K562 (cell line): ENCODE data around the gene GRIA1. TPM values are rescaled to one million over a fixed set of nuclear protein-coding genes. Genes with fewer than 3 reads are reported as not detected.

ENCODE experiments used
- ATAC-seq: fragments of 200-7000 bp; cut with Tn5 transposase; 3 replicates; pipeline ENCODE4 v1.9.1; 2020; ENCODE audit warnings: moderate library complexity
- BruUV-seq: library from RNA; stranded (reverse); fragments of 400-500 nt; replicated peaks from 2 replicates; lab custom pipeline; 2021; lab: Mats Ljungman, UMichigan
- CTCF ChIA-PET: fragments of 300-600 bp; formaldehyde crosslinking; extraction: SDS; loops from one replicate; lab custom pipeline; 2021; ENCODE audit warnings: low intra/inter-chr PET ratio; lab: Yijun Ruan, JAX
- POLR2A ChIA-PET: fragments of 300-600, 350-650 bp; sonication (Branson Sonifier 250); formaldehyde crosslinking; extraction: SDS; loops from one replicate; lab custom pipeline; 2021; ENCODE audit warnings: antibody characterized with exemption, inconsistent platforms; lab: Yijun Ruan, JAX
- DNase-seq, 4 experiments: peaks; one replicate each; pipeline versions ENCODE4 v3.0.0 to v3.0.0-alpha.2; 2011 to 2018; ENCODE audit warnings: low spot score in 3 of 4, mixed read lengths in 3 of 4; ENCODE audit errors: extremely low read depth in 1 of 4
- FAIRE-seq: peaks from 2 replicates; lab custom pipeline; 2011; peaks lifted over from hg19 to GRCh38; lab: Jason Lieb, UNC
- H2AFZ ChIP-seq: 2 replicates; pipeline ENCODE4 v1.6.0; 2011; ENCODE audit warnings: low read depth, low read length, control low read depth, inconsistent platforms
- H3K27ac ChIP-seq: fragments of 200-600 bp; 3 replicates; pipeline ENCODE4 v1.8.0; 2011; ENCODE audit warnings: low read depth, mild to moderate bottlenecking, control low read depth, inconsistent platforms, low read length, moderate library complexity, mixed read lengths; ENCODE audit errors: extremely low read depth
- H3K27me3 ChIP-seq, 2 experiments: fragments of 300-600 bp in 1 of 2; 2 replicates in 1 of 2; 3 replicates in 1 of 2; pipeline versions ENCODE4 v1.6.0 to v1.8.0; 2011; ENCODE audit warnings: inconsistent platforms in 2 of 2, low read length in 2 of 2, mild to moderate bottlenecking in 1 of 2, mixed read lengths in 1 of 2, moderate library complexity in 1 of 2; ENCODE audit not compliant: control insufficient read depth in 2 of 2, insufficient read depth in 2 of 2
- H3K36me3 ChIP-seq: fragments of 300-600 bp; 3 replicates; pipeline ENCODE4 v1.8.0; 2011; ENCODE audit warnings: mild to moderate bottlenecking, low read length, inconsistent platforms; ENCODE audit not compliant: control insufficient read depth, insufficient read depth
- H3K4me1 ChIP-seq, 2 experiments: fragments of 200-600 bp in 1 of 2; replicated peaks in 1 of 2; 2 replicates in 1 of 2; 3 replicates in 1 of 2; pipeline versions ENCODE4 v1.5.1 to v1.8.0; 2011; ENCODE audit warnings: inconsistent platforms in 2 of 2, low read length in 2 of 2, mild to moderate bottlenecking in 1 of 2, mixed read lengths in 1 of 2, moderate library complexity in 1 of 2; ENCODE audit not compliant: control insufficient read depth in 2 of 2, insufficient read depth in 2 of 2
- H3K4me2 ChIP-seq: 2 replicates; pipeline ENCODE4 v1.6.1; 2011; ENCODE audit warnings: low read length, control low read depth, inconsistent platforms, mixed read lengths; ENCODE audit not compliant: insufficient read depth
- H3K4me3 ChIP-seq: fragments of 200-600 bp; sonication (generic), shearing (Covaris generic); 2 replicates; pipeline ENCODE4 v1.5.1; 2016; ENCODE audit warnings: control low read depth, inconsistent platforms
- H3K79me2 ChIP-seq: fragments of 200-600 bp; 3 replicates; pipeline ENCODE4 v1.8.0; 2011; ENCODE audit warnings: low read length, inconsistent platforms; ENCODE audit not compliant: control insufficient read depth, insufficient read depth
- H3K9ac ChIP-seq, 2 experiments: 2 replicates each; pipeline versions ENCODE4 v1.6.0 to v1.6.1; 2011; ENCODE audit warnings: low read depth in 2 of 2, low read length in 2 of 2, control low read depth in 1 of 2, inconsistent platforms in 1 of 2, mild to moderate bottlenecking in 1 of 2, mixed read lengths in 1 of 2; ENCODE audit not compliant: insufficient read depth in 1 of 2
- H3K9me1 ChIP-seq: one replicate; pipeline ENCODE4 v1.6.0; 2011; ENCODE audit warnings: inconsistent platforms, mild to moderate bottlenecking, low read length, moderate library complexity; ENCODE audit not compliant: control insufficient read depth, insufficient read depth
- H3K9me3 ChIP-seq: replicated peaks from 2 replicates; pipeline ENCODE4 v1.5.1; 2011; ENCODE audit warnings: low read depth, low read length, inconsistent platforms; ENCODE audit not compliant: control insufficient read depth, insufficient read depth
- H4K20me1 ChIP-seq: replicated peaks from 2 replicates; pipeline ENCODE4 v1.6.1; 2011; ENCODE audit warnings: low read length, inconsistent platforms, mixed read lengths; ENCODE audit not compliant: control insufficient read depth, insufficient read depth
- CEBPG ChIP-seq, 3 experiments: fragments of 200-800 bp in 1 of 3; sonication (Bioruptor generic) in 1 of 3; sonication (generic) in 1 of 3; formaldehyde crosslinking in 1 of 3; IDR thresholded peaks in 2 of 3; conservative IDR thresholded peaks in 1 of 3; 2 replicates each; pipeline versions ENCODE4 v1.6.1 to v1.8.0; 2016 to 2022; ENCODE audit warnings: missing compliant biosample characterization in 2 of 3, missing genetic modification characterization in 2 of 3, mild to moderate bottlenecking in 1 of 3, missing genetic modification reagents in 1 of 3
- ETV5 ChIP-seq: sonication (generic); formaldehyde crosslinking; IDR thresholded peaks from 2 replicates; pipeline ENCODE4 v1.4.0; 2020; ENCODE audit warnings: low read depth, mild to moderate bottlenecking, missing genetic modification reagents
- GATA2 ChIP-seq: sonication (generic); formaldehyde crosslinking; IDR thresholded peaks from 2 replicates; pipeline ENCODE4 v1.4.0; 2020; ENCODE audit warnings: mild to moderate bottlenecking, missing genetic modification reagents
- HEY1 ChIP-seq: fragments of 250-450 bp; sonication (Bioruptor Pico); IDR thresholded peaks from 2 replicates; pipeline ENCODE4 v1.5.0; 2020; ENCODE audit warnings: mild to moderate bottlenecking, moderate library complexity, borderline replicate concordance
- IRF9 ChIP-seq: fragments of 450-650 bp; IDR thresholded peaks from 2 replicates; pipeline ENCODE4 v1.6.1; 2016; ENCODE audit warnings: missing biosample characterization, missing genetic modification characterization
- MCM7 ChIP-seq, 2 experiments: fragments of 450-650 bp; IDR thresholded peaks; 2 replicates each; pipeline ENCODE4 v1.6.1; 2016 to 2018
- MYNN ChIP-seq, 2 experiments: sonication (generic); formaldehyde crosslinking in 1 of 2; IDR thresholded peaks; 2 replicates each; pipeline versions ENCODE4 v1.5.0 to v1.6.1; 2016 to 2020; ENCODE audit warnings: antibody characterized with exemption in 1 of 2, missing genetic modification reagents in 1 of 2
- NCOA6 ChIP-seq: fragments of 450-650 bp; IDR thresholded peaks from 2 replicates; pipeline ENCODE4 v1.6.1; 2017; ENCODE audit warnings: mild to moderate bottlenecking
- NR0B1 ChIP-seq: fragments of 450-650 bp; IDR thresholded peaks from one replicate; pipeline ENCODE4 v1.6.1; 2018; ENCODE audit warnings: mild to moderate bottlenecking, moderate library complexity; ENCODE audit not compliant: partially characterized antibody
- PML ChIP-seq: IDR thresholded peaks from 2 replicates; pipeline ENCODE4 v1.6.1; 2012; ENCODE audit warnings: low read length, inconsistent platforms
- POLR3G ChIP-seq: IDR thresholded peaks from 2 replicates; pipeline ENCODE4 v1.6.1; 2011; ENCODE audit not compliant: insufficient read length, insufficient replicate concordance; ENCODE audit errors: extremely low read depth
- SIN3A ChIP-seq, 2 experiments: fragments of 150-350 bp in 1 of 2; IDR thresholded peaks; 2 replicates each; pipeline ENCODE4 v1.6.1; 2011 to 2016; ENCODE audit warnings: borderline replicate concordance in 2 of 2, low read depth in 2 of 2, low read length in 2 of 2, mild to moderate bottlenecking in 2 of 2, moderate library complexity in 2 of 2; ENCODE audit not compliant: control insufficient read depth in 1 of 2
- ZBTB43 ChIP-seq: sonication (generic); formaldehyde crosslinking; IDR thresholded peaks from 2 replicates; pipeline ENCODE4 v1.8.0; 2023; ENCODE audit warnings: mild to moderate bottlenecking, missing genetic modification reagents
- ZNF609 ChIP-seq: sonication (generic); formaldehyde crosslinking; IDR thresholded peaks from 2 replicates; pipeline ENCODE4 v1.8.1; 2023; ENCODE audit warnings: missing genetic modification reagents, mild to moderate bottlenecking, borderline replicate concordance
- WGBS: fragments of 100-300 bp; shearing (Covaris generic); methylation state at CpG from one replicate; pipeline ENCODE4 v1.1.6; 2016; ENCODE audit warnings: low coverage, mixed read lengths; ENCODE audit not compliant: insufficient coverage; ENCODE audit errors: missing lambda C conversion rate; 5-methylcytosine and 5-hydroxymethylcytosine counted together
- in situ Hi-C: fragments of 300-500 bp; cut with MboI; formaldehyde crosslinking; loops from 4 replicates; pipeline ENCODE4 v1.15.0; 2018; ENCODE audit warnings: inconsistent platforms, mixed read lengths
- intact Hi-C: fragments of 100-400 bp; cut with micrococcal nuclease; formaldehyde crosslinking; loops from 2 replicates; pipeline ENCODE4 v1.14.2; 2022
- polyA plus RNA-seq, 8 experiments: library from polyadenylated mRNA; depleted of rRNA in 4 of 8; stranded (reverse) in 5 of 8; unstranded in 3 of 8; fragments of >200 nt; fragmentation: Nextera tagmentation in 2 of 8; fragmentation: Illumina TruSeq in 1 of 8; extraction: Ambion mirVana in 2 of 8; extraction: Trizol in 1 of 8; gene quantifications; 2 replicates each; pipeline versions ENCODE4 v1.2.1 to v1.2.3, GENCODE V29; 2011 to 2014; ENCODE audit warnings: inconsistent platforms in 1 of 8, missing spikeins in 1 of 8
- total RNA-seq, 7 experiments: library from RNA; depleted of rRNA in 6 of 7; stranded (reverse); fragments of >200 nt in 6 of 7; fragmentation: Illumina TruSeq in 2 of 7; extraction: Trizol in 2 of 7; gene quantifications; 2 replicates each; pipeline versions ENCODE4 v1.2.1 to v1.2.3, GENCODE V29; 2011 to 2021; ENCODE audit warnings: low replicate concordance in 1 of 7

Gene GRIA1
- total and polyA plus RNA-seq, 9 of the 15 experiments (the other 6 are each of a cell fraction or from before 2014, with no cell fraction given) = not detected

- Histone ChIP-seq H3K4me1 (no peaks in the 10 kb centered on the region), H3K27me3 (0 out of 5 replicates have a peak, but pooled peaks cover 0 to 3% of the 10 kb centered on the region in 2 experiments), H3K4me3 (no peak overlapping the region), H3K4me2 (no peak overlapping the region), H3K27ac (no peak overlapping the region), H3K9me3 (no peaks in the 10 kb centered on the region), H3K9me1 (no peaks in the 10 kb centered on the region), H3K9ac (no peak overlapping the region), H3K36me3 (no peaks in the 10 kb centered on the region), H2AFZ (no peak overlapping the region), H3K79me2 (no peaks in the 10 kb centered on the region), H4K20me1 (no peaks in the 10 kb centered on the region)
- BruUV-seq = no TSS peak
- intact Hi-C loops = no loop called here
- WGBS = 0% methylated on average over 2 of the region's 2 CpGs
- ATAC-seq = no peak
- in situ Hi-C loops = no loop called here
- POLR2A ChIA-PET = no interaction called here
- DNase-seq = no peak
- CTCF ChIA-PET = no interaction called here
- FAIRE-seq = no peak
- TF ChIP-seq POLR3G (no peak), NCOA6 (no peak), GATA2 (CRISPR knock-in tag) (no peak), SIN3A (IDR thresholded peaks at IDR 0.05; ENCODE audit: borderline replicate concordance in 2 of 2, control insufficient read depth in 1 of 2, low read depth in 2 of 2, low read length in 2 of 2) (no peak), NR0B1 (no peak), HEY1 (CRISPR knock-in tag) (no peak), IRF9 (tag) (no peak), MCM7 (IDR thresholded peaks at IDR 0.05) (no peak), MYNN (IDR thresholded peaks at IDR 0.05) (no peak), MYNN (CRISPR knock-in tag; IDR thresholded peaks at IDR 0.05) (no peak), ZNF609 (no peak), ZBTB43 (CRISPR knock-in tag) (no peak), PML (no peak), ETV5 (CRISPR knock-in tag) (no peak), CEBPG (CRISPR knock-in tag; IDR thresholded peaks at IDR 0.05) (no peak), CEBPG (tag; conservative IDR thresholded peaks at IDR 0.05 in 1 of 2, IDR thresholded peaks at IDR 0.05 in 1 of 2) (no peak)
Observed at GRCh38 chr5:153661897-153662296, 171.4 kb downstream of the GRIA1 start.
